A549 (cell line): ENCODE results near the gene PGLYRP3. TPM values are rescaled to one million over a fixed set of nuclear protein-coding genes. Genes with fewer than 3 reads are reported as not detected.

Source experiments
- ATAC-seq, 2 experiments: fragments of 200-7000 bp in 1 of 2; fragments of >200 bp in 1 of 2; cut with Nextera tagmentation in 1 of 2; cut with Tn5 transposase in 1 of 2; 3 replicates each; pipeline versions ENCODE4 v1.8.0 to v1.9.1; 2018 to 2020; ENCODE audit warnings: mild to moderate bottlenecking in 1 of 2, moderate library complexity in 1 of 2
- CTCF ChIA-PET: fragments of 300-600 bp; sonication (Branson Sonifier 250); formaldehyde crosslinking; extraction: SDS; loops from one replicate; lab custom pipeline; 2021; ENCODE audit warnings: antibody characterized with exemption, inconsistent platforms; lab: Yijun Ruan, JAX
- POLR2A ChIA-PET: fragments of 350-600 bp; formaldehyde crosslinking; extraction: SDS; loops from one replicate; lab custom pipeline; 2021; ENCODE audit warnings: antibody characterized with exemption, inconsistent platforms; lab: Yijun Ruan, JAX
- DNase-seq, 2 experiments: peaks; one replicate each; pipeline versions ENCODE4 v3.0.0 to v3.0.0-alpha.2; 2011 to 2016; ENCODE audit warnings: low read depth in 1 of 2, low spot score in 1 of 2
- FAIRE-seq: peaks from 2 replicates; lab custom pipeline; 2011; peaks lifted over from hg19 to GRCh38; lab: Jason Lieb, UNC
- H3K27ac ChIP-seq, 2 experiments: fragments of >200 bp; sonication (Bioruptor Twin); formaldehyde crosslinking; 3 replicates each; pipeline ENCODE4 v1.5.1; 2016 to 2017
- H3K4me1 ChIP-seq: fragments of >200 bp; sonication (Bioruptor Twin); formaldehyde crosslinking; 3 replicates; pipeline ENCODE4 v1.6.1; 2016
- H3K4me2 ChIP-seq: fragments of >200 bp; sonication (Bioruptor Twin); formaldehyde crosslinking; 3 replicates; pipeline ENCODE4 v1.6.1; 2016
- H3K4me3 ChIP-seq: fragments of >200 bp; sonication (Bioruptor Twin); formaldehyde crosslinking; 3 replicates; pipeline ENCODE4 v1.5.1; 2016
- H3K9me3 ChIP-seq: fragments of >200 bp; sonication (Bioruptor Twin); formaldehyde crosslinking; 3 replicates; pipeline ENCODE4 v1.6.1; 2016
- CEBPB ChIP-seq, 2 experiments: fragments of >200 bp in 1 of 2; sonication (Bioruptor Twin) in 1 of 2; formaldehyde crosslinking in 1 of 2; IDR thresholded peaks; 2 replicates each; pipeline ENCODE4 v1.6.1; 2012 to 2016
- CHD2 ChIP-seq: fragments of 150-350 bp; IDR thresholded peaks from 2 replicates; pipeline ENCODE4 v1.6.1; 2014; ENCODE audit warnings: low read length; ENCODE audit not compliant: partially characterized antibody
- E2F6 ChIP-seq: IDR thresholded peaks from 2 replicates; pipeline ENCODE4 v1.6.1; 2012; ENCODE audit warnings: low read depth, borderline replicate concordance
- EHMT2 ChIP-seq: fragments of 200-600 bp; sonication (generic); IDR thresholded peaks from 2 replicates; pipeline ENCODE4 v1.6.1; 2016; ENCODE audit warnings: antibody characterized with exemption, low read depth, mild to moderate bottlenecking, moderate library complexity
- GATA3 ChIP-seq: IDR thresholded peaks from 2 replicates; pipeline ENCODE4 v1.6.1; 2012; ENCODE audit warnings: borderline replicate concordance
- HEYL ChIP-seq: fragments of 250-450 bp; sonication (Bioruptor Pico); IDR thresholded peaks from 2 replicates; pipeline ENCODE4 v1.8.0; 2021; ENCODE audit warnings: mild to moderate bottlenecking, moderate library complexity
- HMGXB4 ChIP-seq: fragments of 250-450 bp; sonication (Bioruptor Pico); IDR thresholded peaks from 2 replicates; pipeline ENCODE4 v1.5.0; 2021; ENCODE audit warnings: mild to moderate bottlenecking, moderate library complexity, borderline replicate concordance
- HOXB13 ChIP-seq: fragments of 250-450 bp; sonication (Bioruptor Pico); IDR thresholded peaks from 2 replicates; pipeline ENCODE4 v1.5.0; 2020; ENCODE audit warnings: low read depth, mild to moderate bottlenecking, moderate library complexity
- JUN ChIP-seq, 2 experiments: fragments of >200 bp; sonication (Bioruptor Twin); formaldehyde crosslinking; IDR thresholded peaks; 2 replicates in 1 of 2; 3 replicates in 1 of 2; pipeline ENCODE4 v1.6.1; 2016 to 2017
- JUNB ChIP-seq: fragments of >200 bp; sonication (Bioruptor Twin); formaldehyde crosslinking; IDR thresholded peaks from 2 replicates; pipeline ENCODE4 v1.6.1; 2016
- MYC ChIP-seq: IDR thresholded peaks from 2 replicates; pipeline ENCODE4 v1.6.1; 2012; ENCODE audit warnings: mild to moderate bottlenecking, inconsistent platforms, low read length, improper control_type of control experiment, borderline replicate concordance
- POLR2A ChIP-seq: IDR thresholded peaks from 2 replicates; pipeline ENCODE4 v1.6.1; 2012; ENCODE audit warnings: mild to moderate bottlenecking, low read length
- REST ChIP-seq: fragments of 200-600 bp; sonication (generic); IDR thresholded peaks from 2 replicates; pipeline ENCODE4 v1.6.1; 2016; ENCODE audit warnings: antibody characterized with exemption, mild to moderate bottlenecking, moderate library complexity
- SMC3 ChIP-seq: fragments of >200 bp; sonication (Bioruptor Twin); formaldehyde crosslinking; IDR thresholded peaks from 3 replicates; pipeline ENCODE4 v1.6.1; 2018; ENCODE audit warnings: inconsistent platforms
- TFCP2L1 ChIP-seq: fragments of 250-450 bp; sonication (Bioruptor Pico); IDR thresholded peaks from 2 replicates; pipeline ENCODE4 v1.5.0; 2021; ENCODE audit warnings: mild to moderate bottlenecking
- TP53 ChIP-seq: fragments of 250-450 bp; sonication (Bioruptor Pico); IDR thresholded peaks from 2 replicates; pipeline ENCODE4 v1.5.0; 2021; ENCODE audit warnings: mild to moderate bottlenecking, moderate library complexity
- WGBS: methylation state at CpG from one replicate; pipeline ENCODE4 v1.1.6; 2017; ENCODE audit errors: missing lambda C conversion rate; 5-methylcytosine and 5-hydroxymethylcytosine counted together
- polyA plus RNA-seq, 4 experiments: library from polyadenylated mRNA; depleted of rRNA in 3 of 4; stranded (reverse); fragments of >200 nt; fragmentation: RNase III in 1 of 4; extraction: RNeasy Plus Mini Kit Qiagen cat#74134 plus additional on column Dnase treatment in 1 of 4; gene quantifications; 2 replicates in 3 of 4; 3 replicates in 1 of 4; pipeline ENCODE4 v1.2.3, GENCODE V29; 2011 to 2017
- TF ChIP-seq, protein P1 (sequence below): fragments of >200 bp; sonication (Bioruptor Twin); formaldehyde crosslinking; IDR thresholded peaks from 3 replicates; pipeline ENCODE4 v1.5.1; 2016
- TF ChIP-seq, protein P2 (sequence below): fragments of 450-650 bp; IDR thresholded peaks from 2 replicates; pipeline ENCODE4 v1.6.1; 2014; ENCODE audit warnings: antibody characterized with exemption

PGLYRP3 gene
- polyA plus RNA-seq, 2 of the 4 experiments (the other 2 are of a cell fraction), result not detected

- ATAC-seq, result no peak
- H3K4me3 ChIP-seq, result no peak overlapping the region
- no peak overlapping the region for H3K27ac ChIP-seq
- no peak for TF ChIP-seq REST
- TF ChIP-seq TFCP2L1, result no peak
- TF ChIP-seq CEBPB (IDR thresholded peaks at IDR 0.05), result no peak
- no peak for TF ChIP-seq TP53 (CRISPR knock-in tag)
- TF ChIP-seq E2F6, result no peak
- TF ChIP-seq HOXB13, result no peak
- TF ChIP-seq EHMT2, result no peak
- TF ChIP-seq MYC, result no peak
- TF ChIP-seq, protein P1, sequence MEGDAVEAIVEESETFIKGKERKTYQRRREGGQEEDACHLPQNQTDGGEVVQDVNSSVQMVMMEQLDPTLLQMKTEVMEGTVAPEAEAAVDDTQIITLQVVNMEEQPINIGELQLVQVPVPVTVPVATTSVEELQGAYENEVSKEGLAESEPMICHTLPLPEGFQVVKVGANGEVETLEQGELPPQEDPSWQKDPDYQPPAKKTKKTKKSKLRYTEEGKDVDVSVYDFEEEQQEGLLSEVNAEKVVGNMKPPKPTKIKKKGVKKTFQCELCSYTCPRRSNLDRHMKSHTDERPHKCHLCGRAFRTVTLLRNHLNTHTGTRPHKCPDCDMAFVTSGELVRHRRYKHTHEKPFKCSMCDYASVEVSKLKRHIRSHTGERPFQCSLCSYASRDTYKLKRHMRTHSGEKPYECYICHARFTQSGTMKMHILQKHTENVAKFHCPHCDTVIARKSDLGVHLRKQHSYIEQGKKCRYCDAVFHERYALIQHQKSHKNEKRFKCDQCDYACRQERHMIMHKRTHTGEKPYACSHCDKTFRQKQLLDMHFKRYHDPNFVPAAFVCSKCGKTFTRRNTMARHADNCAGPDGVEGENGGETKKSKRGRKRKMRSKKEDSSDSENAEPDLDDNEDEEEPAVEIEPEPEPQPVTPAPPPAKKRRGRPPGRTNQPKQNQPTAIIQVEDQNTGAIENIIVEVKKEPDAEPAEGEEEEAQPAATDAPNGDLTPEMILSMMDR, result no peak
- no peak for TF ChIP-seq POLR2A
- no peak for TF ChIP-seq HEYL (CRISPR knock-in tag)
- TF ChIP-seq GATA3, result no peak
- TF ChIP-seq SMC3, result no peak
- no peak for TF ChIP-seq CHD2
- TF ChIP-seq JUN (IDR thresholded peaks at IDR 0.05), result no peak
- TF ChIP-seq, protein P2, sequence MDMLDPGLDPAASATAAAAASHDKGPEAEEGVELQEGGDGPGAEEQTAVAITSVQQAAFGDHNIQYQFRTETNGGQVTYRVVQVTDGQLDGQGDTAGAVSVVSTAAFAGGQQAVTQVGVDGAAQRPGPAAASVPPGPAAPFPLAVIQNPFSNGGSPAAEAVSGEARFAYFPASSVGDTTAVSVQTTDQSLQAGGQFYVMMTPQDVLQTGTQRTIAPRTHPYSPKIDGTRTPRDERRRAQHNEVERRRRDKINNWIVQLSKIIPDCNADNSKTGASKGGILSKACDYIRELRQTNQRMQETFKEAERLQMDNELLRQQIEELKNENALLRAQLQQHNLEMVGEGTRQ, result no peak
- no peak for TF ChIP-seq HMGXB4 (CRISPR knock-in tag)
- no peak for TF ChIP-seq JUNB
- ChIA-PET CTCF (interaction anchor here (0.8 to 5.7 kb wide), 5 partner anchors 9 to 151 kb away, joined by 3 to 41 read pairs (median 4); no protein-coding TSS in a partner anchor), POLR2A (no interaction called here)
- no peaks in the 10 kb centered on the region for H3K4me1 ChIP-seq
- FAIRE-seq, result no peak
- no peak for DNase-seq
- no peak overlapping the region for H3K4me2 ChIP-seq
- WGBS, result 8% methylated on average over 9 of the region's 9 CpGs
- H3K9me3 ChIP-seq, result no peaks in the 10 kb centered on the region
Measured at GRCh38 chr1:153343811-153344717, 31.3 kb upstream of the PGLYRP3 start.
